K562 (cell line): Measurements from ENCODE around the gene ACKR3. TPM values are rescaled to one million over a fixed set of nuclear protein-coding genes. Genes with fewer than 3 reads are reported as not detected.

Source experiments
- ATAC-seq: fragments of 200-7000 bp; cut with Tn5 transposase; 3 replicates; pipeline ENCODE4 v1.9.1; 2020; ENCODE audit warnings: moderate library complexity
- BruUV-seq: library from RNA; stranded (reverse); fragments of 400-500 nt; replicated peaks from 2 replicates; lab custom pipeline; 2021; lab: Mats Ljungman, UMichigan
- CTCF ChIA-PET: fragments of 300-600 bp; formaldehyde crosslinking; extraction: SDS; loops from one replicate; lab custom pipeline; 2021; ENCODE audit warnings: low intra/inter-chr PET ratio; lab: Yijun Ruan, JAX
- POLR2A ChIA-PET: fragments of 300-600, 350-650 bp; sonication (Branson Sonifier 250); formaldehyde crosslinking; extraction: SDS; loops from one replicate; lab custom pipeline; 2021; ENCODE audit warnings: antibody characterized with exemption, inconsistent platforms; lab: Yijun Ruan, JAX
- DNase-seq, 4 experiments: peaks; one replicate each; pipeline versions ENCODE4 v3.0.0 to v3.0.0-alpha.2; 2011 to 2018; ENCODE audit warnings: low spot score in 3 of 4, mixed read lengths in 3 of 4; ENCODE audit errors: extremely low read depth in 1 of 4
- FAIRE-seq: peaks from 2 replicates; lab custom pipeline; 2011; peaks lifted over from hg19 to GRCh38; lab: Jason Lieb, UNC
- H2AFZ ChIP-seq: 2 replicates; pipeline ENCODE4 v1.6.0; 2011; ENCODE audit warnings: low read depth, low read length, control low read depth, inconsistent platforms
- H3K27ac ChIP-seq: fragments of 200-600 bp; 3 replicates; pipeline ENCODE4 v1.8.0; 2011; ENCODE audit warnings: low read depth, mild to moderate bottlenecking, control low read depth, inconsistent platforms, low read length, moderate library complexity, mixed read lengths; ENCODE audit errors: extremely low read depth
- H3K27me3 ChIP-seq, 2 experiments: fragments of 300-600 bp in 1 of 2; 2 replicates in 1 of 2; 3 replicates in 1 of 2; pipeline versions ENCODE4 v1.6.0 to v1.8.0; 2011; ENCODE audit warnings: inconsistent platforms in 2 of 2, low read length in 2 of 2, mild to moderate bottlenecking in 1 of 2, mixed read lengths in 1 of 2, moderate library complexity in 1 of 2; ENCODE audit not compliant: control insufficient read depth in 2 of 2, insufficient read depth in 2 of 2
- H3K36me3 ChIP-seq: fragments of 300-600 bp; 3 replicates; pipeline ENCODE4 v1.8.0; 2011; ENCODE audit warnings: mild to moderate bottlenecking, low read length, inconsistent platforms; ENCODE audit not compliant: control insufficient read depth, insufficient read depth
- H3K4me1 ChIP-seq, 2 experiments: fragments of 200-600 bp in 1 of 2; replicated peaks in 1 of 2; 2 replicates in 1 of 2; 3 replicates in 1 of 2; pipeline versions ENCODE4 v1.5.1 to v1.8.0; 2011; ENCODE audit warnings: inconsistent platforms in 2 of 2, low read length in 2 of 2, mild to moderate bottlenecking in 1 of 2, mixed read lengths in 1 of 2, moderate library complexity in 1 of 2; ENCODE audit not compliant: control insufficient read depth in 2 of 2, insufficient read depth in 2 of 2
- H3K4me2 ChIP-seq: 2 replicates; pipeline ENCODE4 v1.6.1; 2011; ENCODE audit warnings: low read length, control low read depth, inconsistent platforms, mixed read lengths; ENCODE audit not compliant: insufficient read depth
- H3K4me3 ChIP-seq: fragments of 200-600 bp; sonication (generic), shearing (Covaris generic); 2 replicates; pipeline ENCODE4 v1.5.1; 2016; ENCODE audit warnings: control low read depth, inconsistent platforms
- H3K79me2 ChIP-seq: fragments of 200-600 bp; 3 replicates; pipeline ENCODE4 v1.8.0; 2011; ENCODE audit warnings: low read length, inconsistent platforms; ENCODE audit not compliant: control insufficient read depth, insufficient read depth
- H3K9ac ChIP-seq, 2 experiments: 2 replicates each; pipeline versions ENCODE4 v1.6.0 to v1.6.1; 2011; ENCODE audit warnings: low read depth in 2 of 2, low read length in 2 of 2, control low read depth in 1 of 2, inconsistent platforms in 1 of 2, mild to moderate bottlenecking in 1 of 2, mixed read lengths in 1 of 2; ENCODE audit not compliant: insufficient read depth in 1 of 2
- H3K9me1 ChIP-seq: one replicate; pipeline ENCODE4 v1.6.0; 2011; ENCODE audit warnings: inconsistent platforms, mild to moderate bottlenecking, low read length, moderate library complexity; ENCODE audit not compliant: control insufficient read depth, insufficient read depth
- H3K9me3 ChIP-seq: replicated peaks from 2 replicates; pipeline ENCODE4 v1.5.1; 2011; ENCODE audit warnings: low read depth, low read length, inconsistent platforms; ENCODE audit not compliant: control insufficient read depth, insufficient read depth
- H4K20me1 ChIP-seq: replicated peaks from 2 replicates; pipeline ENCODE4 v1.6.1; 2011; ENCODE audit warnings: low read length, inconsistent platforms, mixed read lengths; ENCODE audit not compliant: control insufficient read depth, insufficient read depth
- ARID1B ChIP-seq: fragments of 450-650 bp; IDR thresholded peaks from 2 replicates; pipeline ENCODE4 v1.6.1; 2016; ENCODE audit warnings: antibody characterized with exemption, mild to moderate bottlenecking, inconsistent platforms
- ARNT ChIP-seq, 2 experiments: fragments of 450-650 bp; IDR thresholded peaks; 2 replicates each; pipeline ENCODE4 v1.6.1; 2016; ENCODE audit warnings: mild to moderate bottlenecking in 1 of 2
- ATF1 ChIP-seq, 2 experiments: fragments of 450-650 bp in 1 of 2; IDR thresholded peaks; 2 replicates each; pipeline ENCODE4 v1.6.1; 2016; ENCODE audit warnings: missing compliant biosample characterization in 1 of 2, missing genetic modification characterization in 1 of 2
- ATF7 ChIP-seq: fragments of 450-650 bp; IDR thresholded peaks from 2 replicates; pipeline ENCODE4 v1.7.1; 2014; ENCODE audit warnings: mild to moderate bottlenecking, moderate library complexity
- BRCA1 ChIP-seq, 2 experiments: fragments of 450-650 bp in 1 of 2; sonication (generic) in 1 of 2; formaldehyde crosslinking in 1 of 2; IDR thresholded peaks; 2 replicates each; pipeline versions ENCODE4 v1.5.0 to v1.6.1; 2017 to 2020; ENCODE audit warnings: mild to moderate bottlenecking in 1 of 2, missing genetic modification reagents in 1 of 2
- CXXC5 ChIP-seq: fragments of 250-450 bp; sonication (Bioruptor Pico); IDR thresholded peaks from 2 replicates; pipeline ENCODE4 v1.8.0; 2022; ENCODE audit warnings: inconsistent platforms, mild to moderate bottlenecking, moderate library complexity
- FOXJ2 ChIP-seq: fragments of 200-800 bp; sonication (Bioruptor generic); IDR thresholded peaks from 2 replicates; pipeline ENCODE4 v1.6.1; 2016; ENCODE audit warnings: missing genetic modification characterization, missing compliant biosample characterization
- GABPB2 ChIP-seq: fragments of 250-450 bp; sonication (Bioruptor Pico); conservative IDR thresholded peaks from 2 replicates; pipeline ENCODE4 v1.5.1; 2021; ENCODE audit warnings: mild to moderate bottlenecking
- HDAC2 ChIP-seq: fragments of 450-650 bp; IDR thresholded peaks from 2 replicates; pipeline ENCODE4 v1.6.1; 2016; ENCODE audit warnings: mild to moderate bottlenecking
- HOXB6 ChIP-seq: fragments of 250-450 bp; sonication (Bioruptor Pico); IDR thresholded peaks from 2 replicates; pipeline ENCODE4 v1.5.1; 2022; ENCODE audit warnings: mild to moderate bottlenecking, borderline replicate concordance
- PTTG1 ChIP-seq: fragments of 450-650 bp; IDR thresholded peaks from 2 replicates; pipeline ENCODE4 v1.6.1; 2016; ENCODE audit warnings: low read depth, mild to moderate bottlenecking, missing genetic modification characterization, missing compliant biosample characterization
- RBM14 ChIP-seq: fragments of 200-400 bp; formaldehyde crosslinking; IDR thresholded peaks from 2 replicates; pipeline ENCODE4 v1.6.1; 2018; ENCODE audit warnings: low read depth, mild to moderate bottlenecking, low read length, moderate library complexity, borderline replicate concordance; ENCODE audit not compliant: insufficient read depth
- RBM39 ChIP-seq: fragments of 200-400 bp; formaldehyde crosslinking; optimal IDR thresholded peaks from 2 replicates; pipeline ENCODE3; 2018; ENCODE audit warnings: low read depth, low read length
- RUNX1 ChIP-seq: sonication (generic); IDR thresholded peaks from 2 replicates; pipeline ENCODE4 v1.6.1; 2016; ENCODE audit warnings: antibody characterized with exemption, low read depth
- SMAD3 ChIP-seq: fragments of 450-650 bp; formaldehyde crosslinking; conservative IDR thresholded peaks from 2 replicates; pipeline ENCODE4 v1.4.0; 2020; ENCODE audit warnings: mild to moderate bottlenecking
- SNRNP70 ChIP-seq: fragments of 200-400 bp; formaldehyde crosslinking; optimal IDR thresholded peaks from 2 replicates; pipeline ENCODE3; 2017; ENCODE audit warnings: low read depth, low read length
- TAF9B ChIP-seq: fragments of 450-650 bp; IDR thresholded peaks from 2 replicates; pipeline ENCODE4 v1.6.1; 2018; ENCODE audit warnings: mild to moderate bottlenecking; ENCODE audit not compliant: partially characterized antibody
- ZBTB8A ChIP-seq: fragments of 450-650 bp; IDR thresholded peaks from 2 replicates; pipeline ENCODE4 v1.6.1; 2018; ENCODE audit warnings: mild to moderate bottlenecking, moderate library complexity; ENCODE audit not compliant: partially characterized antibody
- ZNF121 ChIP-seq: sonication (generic); formaldehyde crosslinking; conservative IDR thresholded peaks from 2 replicates; pipeline ENCODE4 v1.8.0; 2022; ENCODE audit warnings: missing genetic modification reagents
- ZNF79 ChIP-seq: fragments of 250-450 bp; sonication (Bioruptor Pico); IDR thresholded peaks from 2 replicates; pipeline ENCODE4 v1.4.0; 2020; ENCODE audit warnings: low read depth, mild to moderate bottlenecking, moderate library complexity
- WGBS: fragments of 100-300 bp; shearing (Covaris generic); methylation state at CpG from one replicate; pipeline ENCODE4 v1.1.6; 2016; ENCODE audit warnings: low coverage, mixed read lengths; ENCODE audit not compliant: insufficient coverage; ENCODE audit errors: missing lambda C conversion rate; 5-methylcytosine and 5-hydroxymethylcytosine counted together
- in situ Hi-C: fragments of 300-500 bp; cut with MboI; formaldehyde crosslinking; loops from 4 replicates; pipeline ENCODE4 v1.15.0; 2018; ENCODE audit warnings: inconsistent platforms, mixed read lengths
- intact Hi-C: fragments of 100-400 bp; cut with micrococcal nuclease; formaldehyde crosslinking; loops from 2 replicates; pipeline ENCODE4 v1.14.2; 2022
- polyA plus RNA-seq, 8 experiments: library from polyadenylated mRNA; depleted of rRNA in 4 of 8; stranded (reverse) in 5 of 8; unstranded in 3 of 8; fragments of >200 nt; fragmentation: Nextera tagmentation in 2 of 8; fragmentation: Illumina TruSeq in 1 of 8; extraction: Ambion mirVana in 2 of 8; extraction: Trizol in 1 of 8; gene quantifications; 2 replicates each; pipeline versions ENCODE4 v1.2.1 to v1.2.3, GENCODE V29; 2011 to 2014; ENCODE audit warnings: inconsistent platforms in 1 of 8, missing spikeins in 1 of 8
- total RNA-seq, 7 experiments: library from RNA; depleted of rRNA in 6 of 7; stranded (reverse); fragments of >200 nt in 6 of 7; fragmentation: Illumina TruSeq in 2 of 7; extraction: Trizol in 2 of 7; gene quantifications; 2 replicates each; pipeline versions ENCODE4 v1.2.1 to v1.2.3, GENCODE V29; 2011 to 2021; ENCODE audit warnings: low replicate concordance in 1 of 7

The ACKR3 gene
- total and polyA plus RNA-seq, 9 of the 15 experiments (the other 6 are each of a cell fraction or from before 2014, with no cell fraction given), result 0.07 TPM; not detected in 8

- WGBS, result 0% methylated on average over 11 of the region's 15 CpGs
- no peak overlapping the region for H2AFZ ChIP-seq
- no peaks in the 10 kb centered on the region for H3K79me2 ChIP-seq
- POLR2A ChIA-PET, result no interaction called here
- no peaks in the 10 kb centered on the region for H3K36me3 ChIP-seq
- no peak overlapping the region for H3K27ac ChIP-seq
- H3K4me3 ChIP-seq, result no peak overlapping the region
- FAIRE-seq, result no peak
- no peak overlapping the region for H3K4me2 ChIP-seq
- no peaks in the 10 kb centered on the region for H3K4me1 ChIP-seq
- no TSS peak for BruUV-seq
- TF ChIP-seq ATF7, result no peak
- TF ChIP-seq ZBTB8A, result no peak
- TF ChIP-seq ATF1 (CRISPR knock-in tag; IDR thresholded peaks at IDR 0.05), result no peak
- TF ChIP-seq ATF1 (tag; IDR thresholded peaks at IDR 0.05), result no peak
- TF ChIP-seq SMAD3 (CRISPR knock-in tag), result no peak
- TF ChIP-seq, all 486 proteins: peak for 0
- no peaks in the 10 kb centered on the region for H3K9me1 ChIP-seq
- no peaks in the 10 kb centered on the region for H3K9me3 ChIP-seq
- H3K9ac ChIP-seq, result no peak overlapping the region
- H4K20me1 ChIP-seq, result no peaks in the 10 kb centered on the region; the same call in none of the 2 replicates
- CTCF ChIA-PET, result no interaction called here
- in situ Hi-C loops, result no loop called here
- ATAC-seq (no peak), DNase-seq (no peak)
- H3K27me3 ChIP-seq, result peaks cover 0 to 49% of the 10 kb centered on the region in 2 experiments; a peak in 3 of 5 replicates
- intact Hi-C loops, result no loop called here
Observed at GRCh38 chr2:236631281-236631855, 61.7 kb downstream of the ACKR3 start.

- ATAC-seq (no peak), DNase-seq (no peak), FAIRE-seq (no peak)
- Histone ChIP-seq H3K4me1 (no peaks in the 10 kb centered on the region), H4K20me1 (no peaks in the 10 kb centered on the region; the same call in none of the 2 replicates), H3K9me1 (no peaks in the 10 kb centered on the region), H3K79me2 (no peaks in the 10 kb centered on the region), H3K9ac (no peak overlapping the region), H3K27ac (no peak overlapping the region), H3K4me2 (no peak overlapping the region), H2AFZ (no peak overlapping the region), H3K9me3 (no peaks in the 10 kb centered on the region), H3K36me3 (no peaks in the 10 kb centered on the region), H3K4me3 (no peak overlapping the region), H3K27me3 (peaks cover 0 to 44% of the 10 kb centered on the region in 2 experiments; a peak in 3 of 5 replicates)
- CTCF ChIA-PET, result no interaction called here
- in situ Hi-C loops, result no loop called here
- intact Hi-C loops, result no loop called here
- BruUV-seq, result no TSS peak
- POLR2A ChIA-PET, result no interaction called here
- 0% methylated on average over 9 of the region's 11 CpGs for whole genome bisulfite sequencing
- TF ChIP-seq PTTG1, result no peak
- no peak for TF ChIP-seq ZNF121
- TF ChIP-seq RBM39, result no peak
- TF ChIP-seq HOXB6, result no peak
- TF ChIP-seq HDAC2, result no peak
- no peak for TF ChIP-seq RBM14
- no peak for TF ChIP-seq SNRNP70
- no peak for TF ChIP-seq ARID1B
- TF ChIP-seq ZNF79 (CRISPR knock-in tag), result no peak
- no peak for TF ChIP-seq BRCA1 (IDR thresholded peaks at IDR 0.05)
- TF ChIP-seq BRCA1 (CRISPR knock-in tag; IDR thresholded peaks at IDR 0.05), result no peak
- TF ChIP-seq ARNT (IDR thresholded peaks at IDR 0.05), result no peak
- no peak for TF ChIP-seq CXXC5
- TF ChIP-seq GABPB2 (CRISPR knock-in tag), result no peak
- TF ChIP-seq TAF9B, result no peak
- no peak for TF ChIP-seq RUNX1
- TF ChIP-seq FOXJ2 (tag), result no peak
Observed at GRCh38 chr2:236631856-236632291, 62.2 kb downstream of the ACKR3 start.
